Esophagus squamous epithelium (tissue), 4 donors: ENCODE measurements around the gene SOX11.

Experiments
- POLR2A ChIP-seq, 4 donors: fragments of 450-650 bp; IDR thresholded peaks; one replicate each; pipeline ENCODE4 v1.6.1; 2017; ENCODE audit warnings: antibody characterized with exemption in 4 of 4, mild to moderate bottlenecking in 4 of 4, moderate library complexity in 3 of 4
- TF ChIP-seq, protein P1 (sequence below), 6 experiments: fragments of 450-650 bp in 4 of 6; fragments of 200-600 bp in 2 of 6; sonication (generic) in 2 of 6; IDR thresholded peaks; one replicate each; pipeline ENCODE4 v1.5.1; 2016 to 2019; ENCODE audit warnings: antibody characterized with exemption in 6 of 6, mild to moderate bottlenecking in 4 of 6, moderate library complexity in 4 of 6

DNA sequence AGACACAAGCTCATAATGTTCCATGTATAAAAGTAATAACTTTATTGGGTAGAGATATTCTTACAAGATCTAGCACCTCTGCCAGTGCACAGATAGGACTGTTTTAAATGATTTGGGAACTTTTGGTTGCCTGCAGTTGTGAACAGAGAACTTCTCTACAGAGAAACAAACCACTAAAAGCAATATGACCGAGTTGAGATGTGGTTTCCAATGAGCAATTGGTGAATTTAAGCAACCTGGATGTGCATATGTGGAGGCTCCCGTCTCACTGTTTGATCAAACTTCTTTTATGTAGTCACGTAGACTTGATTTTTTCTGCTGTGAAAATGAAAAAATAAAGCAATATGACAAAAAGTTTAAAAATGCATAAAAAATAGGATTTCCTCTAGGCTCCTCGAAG, 7.8 kb downstream of the SOX11 start:
- TF ChIP-seq POLR2A (IDR thresholded peaks at IDR 0.05), result no peak
- TF ChIP-seq, protein P1, sequence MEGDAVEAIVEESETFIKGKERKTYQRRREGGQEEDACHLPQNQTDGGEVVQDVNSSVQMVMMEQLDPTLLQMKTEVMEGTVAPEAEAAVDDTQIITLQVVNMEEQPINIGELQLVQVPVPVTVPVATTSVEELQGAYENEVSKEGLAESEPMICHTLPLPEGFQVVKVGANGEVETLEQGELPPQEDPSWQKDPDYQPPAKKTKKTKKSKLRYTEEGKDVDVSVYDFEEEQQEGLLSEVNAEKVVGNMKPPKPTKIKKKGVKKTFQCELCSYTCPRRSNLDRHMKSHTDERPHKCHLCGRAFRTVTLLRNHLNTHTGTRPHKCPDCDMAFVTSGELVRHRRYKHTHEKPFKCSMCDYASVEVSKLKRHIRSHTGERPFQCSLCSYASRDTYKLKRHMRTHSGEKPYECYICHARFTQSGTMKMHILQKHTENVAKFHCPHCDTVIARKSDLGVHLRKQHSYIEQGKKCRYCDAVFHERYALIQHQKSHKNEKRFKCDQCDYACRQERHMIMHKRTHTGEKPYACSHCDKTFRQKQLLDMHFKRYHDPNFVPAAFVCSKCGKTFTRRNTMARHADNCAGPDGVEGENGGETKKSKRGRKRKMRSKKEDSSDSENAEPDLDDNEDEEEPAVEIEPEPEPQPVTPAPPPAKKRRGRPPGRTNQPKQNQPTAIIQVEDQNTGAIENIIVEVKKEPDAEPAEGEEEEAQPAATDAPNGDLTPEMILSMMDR (IDR thresholded peaks at IDR 0.05), result no peak
